ENCODE measurements around the gene SH3GL1. TPM values are rescaled to one million over a fixed set of nuclear protein-coding genes. Genes with fewer than 3 reads are reported as not detected.
"Not testable (repeated sequence)": the region's sequence is repeated elsewhere in the genome, so short reads cannot be mapped to it uniquely, and the experiment has no call there.

SH3GL1 gene
- total RNA-seq, 2 donors from 2014 or later: 54.0 to 66.6 TPM

GRCh38 chr19:4350726-4351125 lies 49.6 kb downstream of the SH3GL1 start:
- intact Hi-C loops (cut with DNase I): loop anchor here (5.0 kb wide), 1 partner anchor 83 kb away; no protein-coding TSS in a partner anchor
- peaks cover 6% of the 10 kb centered on the region for H3K36me3 ChIP-seq
- no peaks in the 10 kb centered on the region for H3K27me3 ChIP-seq
- H3K4me3 ChIP-seq: no peak overlapping the region
- H3K27ac ChIP-seq: no peak overlapping the region
- H3K9me3 ChIP-seq: no peaks in the 10 kb centered on the region
- no peak overlapping the region for H3K9ac ChIP-seq (ENCODE audit: low read depth in 2 of 2, low read length in 2 of 2)
- no peak for TF ChIP-seq CTCF (IDR thresholded peaks at IDR 0.05)
- DNase-seq: no peak
- H3K4me1 ChIP-seq: no peaks in the 10 kb centered on the region

GRCh38 chr19:4350111-4350510 lies 50.2 kb downstream of the SH3GL1 start:
- Histone ChIP-seq H3K4me3 (no peak overlapping the region), H3K9me3 (no peaks in the 10 kb centered on the region), H3K4me1 (no peaks in the 10 kb centered on the region), H3K27me3 (no peaks in the 10 kb centered on the region), H3K27ac (no peak overlapping the region), H3K9ac (ENCODE audit: low read depth in 2 of 2, low read length in 2 of 2) (no peak overlapping the region), H3K36me3 (peaks cover 6% of the 10 kb centered on the region)
- intact Hi-C loops (cut with DNase I): loop anchor here (5.0 kb wide), 1 partner anchor 83 kb away; no protein-coding TSS in a partner anchor
- DNase-seq: no peak
- no peak for TF ChIP-seq CTCF (IDR thresholded peaks at IDR 0.05)

GRCh38 chr19:4349225-4349624 lies 51.1 kb downstream of the SH3GL1 start:
- H3K36me3 ChIP-seq; H3K27ac ChIP-seq; intact Hi-C loops (cut with DNase I): not testable (repeated sequence)

GRCh38 chr19:4347521-4347920 lies 52.8 kb downstream of the SH3GL1 start:
- Histone ChIP-seq H3K27ac (no peak overlapping the region), H3K4me1 (peaks cover 5% of the 10 kb centered on the region), H3K9me3 (no peaks in the 10 kb centered on the region), H3K9ac (ENCODE audit: low read depth in 2 of 2, low read length in 2 of 2) (no peak overlapping the region), H3K36me3 (peaks cover 6% of the 10 kb centered on the region), H3K4me3 (no peak overlapping the region), H3K27me3 (no peaks in the 10 kb centered on the region)
- no peak for DNase-seq
- intact Hi-C loops (cut with DNase I): no loop called here
- TF ChIP-seq CTCF (IDR thresholded peaks at IDR 0.05): no peak

More at GRCh38 chr19:4349225-4349624, 51.1 kb downstream of the SH3GL1 start:
- not testable (repeated sequence) for DNase-seq; H3K4me1 ChIP-seq; H3K9me3 ChIP-seq; H3K9ac ChIP-seq (ENCODE audit: low read depth in 2 of 2, low read length in 2 of 2); H3K4me3 ChIP-seq; H3K27me3 ChIP-seq

- no peak for TF ChIP-seq CTCF (IDR thresholded peaks at IDR 0.05)
- Histone ChIP-seq H3K27ac (no peak overlapping the region), H3K36me3 (peaks cover 6% of the 10 kb centered on the region), H3K27me3 (no peaks in the 10 kb centered on the region), H3K4me3 (no peak overlapping the region), H3K9ac (ENCODE audit: low read depth in 2 of 2, low read length in 2 of 2) (no peak overlapping the region), H3K9me3 (no peaks in the 10 kb centered on the region), H3K4me1 (peaks cover 5% of the 10 kb centered on the region)
- no peak for DNase-seq
- intact Hi-C loops (cut with DNase I): no loop called here
These were observed 54.3 kb downstream of the SH3GL1 start for GRCh38 chr19:4346020-4346383.

- intact Hi-C loops (cut with DNase I): no loop called here
- TF ChIP-seq CTCF (IDR thresholded peaks at IDR 0.05): no peak
- Histone ChIP-seq H3K9ac (ENCODE audit: low read depth in 2 of 2, low read length in 2 of 2) (no peak overlapping the region), H3K27ac (no peak overlapping the region), H3K9me3 (no peaks in the 10 kb centered on the region), H3K4me1 (peaks cover 7% of the 10 kb centered on the region), H3K4me3 (no peak overlapping the region), H3K27me3 (no peaks in the 10 kb centered on the region), H3K36me3 (peaks cover 6% of the 10 kb centered on the region)
- DNase-seq: no peak
These were observed 54.9 kb downstream of the SH3GL1 start for GRCh38 chr19:4345342-4346019.

All from colonic mucosa (tissue), 4 donors.